Chondrocyte (in vitro differentiated cells): ENCODE results near the gene OR6B3. TPM values are rescaled to one million over a fixed set of nuclear protein-coding genes. Genes with fewer than 3 reads are reported as not detected.

Experiments
- DNase-seq: peaks from one replicate; pipeline ENCODE4 v3.0.0; 2021; ENCODE audit warnings: mixed read lengths, low spot score
- H3K27ac Mint-ChIP-seq: one replicate; pipeline ENCODE4 v1.8.0; 2021; ENCODE audit warnings: mild to moderate bottlenecking, moderate library complexity, mixed read lengths; ENCODE audit not compliant: unreplicated experiment
- H3K27me3 Mint-ChIP-seq: 2 replicates; pipeline ENCODE4 v1.8.0; 2021; ENCODE audit warnings: low read depth, mixed read lengths
- H3K36me3 Mint-ChIP-seq: 2 replicates; pipeline ENCODE4 v1.8.0; 2021; ENCODE audit warnings: low read depth, mixed read lengths
- H3K4me1 Mint-ChIP-seq: 2 replicates; pipeline ENCODE4 v1.8.0; 2021; ENCODE audit warnings: low read depth, mild to moderate bottlenecking, mixed read lengths
- H3K4me3 Mint-ChIP-seq: one replicate; pipeline ENCODE4 v1.8.0; 2021; ENCODE audit warnings: mild to moderate bottlenecking, moderate library complexity, mixed read lengths; ENCODE audit not compliant: unreplicated experiment
- H3K9me3 Mint-ChIP-seq: 2 replicates; pipeline ENCODE4 v1.8.0; 2021; ENCODE audit warnings: low read depth, mixed read lengths
- CTCF ChIP-seq: fragments of 200-600 bp; sonication (generic); IDR thresholded peaks from 2 replicates; pipeline ENCODE4 v1.5.0; 2021; ENCODE audit warnings: antibody characterized with exemption, mild to moderate bottlenecking, moderate library complexity
- total RNA-seq: library from RNA; stranded (reverse); gene quantifications from 3 replicates; pipeline ENCODE4 v1.2.1, GENCODE V29; 2021

OR6B3 gene
- total RNA-seq, 1 donor from 2014 or later = not detected

GRCh38 chr2:240021488-240022104 lies 31.7 kb downstream of the OR6B3 start:
- peak; percentile 85 for TF ChIP-seq CTCF
- DNase-seq = no peak
- peaks cover 16% of the 10 kb centered on the region for H3K4me1 Mint-ChIP-seq
- H3K27me3 Mint-ChIP-seq = no peaks in the 10 kb centered on the region
- no peak overlapping the region for H3K27ac Mint-ChIP-seq
- no peaks in the 10 kb centered on the region for H3K9me3 Mint-ChIP-seq
- H3K36me3 Mint-ChIP-seq = peaks cover 30% of the 10 kb centered on the region
- H3K4me3 Mint-ChIP-seq = no peak overlapping the region

GRCh38 chr2:240018071-240018750 lies 35.1 kb downstream of the OR6B3 start:
- no peak overlapping the region for H3K4me3 Mint-ChIP-seq
- H3K27ac Mint-ChIP-seq = no peak overlapping the region
- H3K4me1 Mint-ChIP-seq = peaks cover 4% of the 10 kb centered on the region
- H3K36me3 Mint-ChIP-seq = peaks cover 42% of the 10 kb centered on the region
- H3K9me3 Mint-ChIP-seq = no peaks in the 10 kb centered on the region
- DNase-seq = no peak
- no peaks in the 10 kb centered on the region for H3K27me3 Mint-ChIP-seq
- TF ChIP-seq CTCF = no peak

GRCh38 chr2:240014327-240014726 lies 39.0 kb downstream of the OR6B3 start:
- Mint-ChIP-seq H3K27me3 (no peaks in the 10 kb centered on the region), H3K36me3 (peaks cover 37% of the 10 kb centered on the region), H3K9me3 (no peaks in the 10 kb centered on the region), H3K27ac (no peak overlapping the region), H3K4me1 (no peaks in the 10 kb centered on the region), H3K4me3 (no peak overlapping the region)
- DNase-seq = no peak
- no peak for TF ChIP-seq CTCF

- Mint-ChIP-seq H3K36me3 (peaks cover 37% of the 10 kb centered on the region), H3K4me1 (no peaks in the 10 kb centered on the region), H3K4me3 (no peak overlapping the region), H3K27ac (no peak overlapping the region), H3K9me3 (no peaks in the 10 kb centered on the region), H3K27me3 (no peaks in the 10 kb centered on the region)
- DNase-seq = no peak
- peak; percentile 71 for TF ChIP-seq CTCF
These were observed 40.0 kb downstream of the OR6B3 start for GRCh38 chr2:240013343-240013742.

GRCh38 chr2:240002983-240003382 lies 50.3 kb downstream of the OR6B3 start:
- Mint-ChIP-seq H3K4me1 (no peaks in the 10 kb centered on the region), H3K9me3 (no peaks in the 10 kb centered on the region), H3K27ac (no peak overlapping the region), H3K36me3 (peaks cover 30% of the 10 kb centered on the region), H3K4me3 (no peak overlapping the region), H3K27me3 (no peaks in the 10 kb centered on the region)
- no peak for DNase-seq
- TF ChIP-seq CTCF = no peak
